ENCODE data around the gene SNX8.

DNA sequence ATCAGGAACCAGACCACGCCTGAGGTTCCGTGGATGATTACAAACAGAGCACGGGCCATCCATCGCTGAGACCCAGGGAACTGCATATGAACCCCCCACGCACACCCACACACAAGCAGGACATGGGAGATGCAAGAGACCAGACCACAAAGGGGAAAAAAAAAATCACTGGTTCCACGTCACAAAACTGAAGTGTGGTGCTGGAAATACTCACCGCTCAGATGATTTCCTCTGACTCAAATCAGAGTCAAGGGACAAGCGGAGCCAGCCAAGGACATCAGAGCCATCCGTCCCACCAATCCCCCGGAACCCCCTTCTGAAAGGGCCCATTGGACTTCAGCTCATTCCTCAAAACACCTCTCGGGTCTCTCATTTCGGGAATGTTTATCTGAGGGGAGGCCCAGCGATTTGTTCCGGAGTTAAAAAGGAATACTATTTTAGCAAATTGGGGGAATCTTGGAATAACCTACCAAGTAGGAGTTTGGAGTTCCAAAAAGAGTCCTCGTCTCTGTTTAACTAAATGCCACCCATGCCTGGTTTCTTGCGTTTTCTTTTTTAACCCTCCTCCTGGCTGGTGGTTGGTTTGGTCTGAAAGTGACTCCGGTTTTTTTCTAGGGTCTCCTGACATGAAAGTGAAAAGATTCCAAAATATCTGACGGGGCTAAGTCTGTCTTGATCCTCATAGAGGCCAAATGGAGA is 15.0 kb downstream of the SNX8 start:
- TF ChIP-seq, protein P1, sequence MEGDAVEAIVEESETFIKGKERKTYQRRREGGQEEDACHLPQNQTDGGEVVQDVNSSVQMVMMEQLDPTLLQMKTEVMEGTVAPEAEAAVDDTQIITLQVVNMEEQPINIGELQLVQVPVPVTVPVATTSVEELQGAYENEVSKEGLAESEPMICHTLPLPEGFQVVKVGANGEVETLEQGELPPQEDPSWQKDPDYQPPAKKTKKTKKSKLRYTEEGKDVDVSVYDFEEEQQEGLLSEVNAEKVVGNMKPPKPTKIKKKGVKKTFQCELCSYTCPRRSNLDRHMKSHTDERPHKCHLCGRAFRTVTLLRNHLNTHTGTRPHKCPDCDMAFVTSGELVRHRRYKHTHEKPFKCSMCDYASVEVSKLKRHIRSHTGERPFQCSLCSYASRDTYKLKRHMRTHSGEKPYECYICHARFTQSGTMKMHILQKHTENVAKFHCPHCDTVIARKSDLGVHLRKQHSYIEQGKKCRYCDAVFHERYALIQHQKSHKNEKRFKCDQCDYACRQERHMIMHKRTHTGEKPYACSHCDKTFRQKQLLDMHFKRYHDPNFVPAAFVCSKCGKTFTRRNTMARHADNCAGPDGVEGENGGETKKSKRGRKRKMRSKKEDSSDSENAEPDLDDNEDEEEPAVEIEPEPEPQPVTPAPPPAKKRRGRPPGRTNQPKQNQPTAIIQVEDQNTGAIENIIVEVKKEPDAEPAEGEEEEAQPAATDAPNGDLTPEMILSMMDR (IDR thresholded peaks at IDR 0.05), result no peak
- TF ChIP-seq POLR2A (IDR thresholded peaks at IDR 0.05) (no peak), POLR2AphosphoS5 (IDR thresholded peaks at IDR 0.05) (no peak)
